ENCODE measurements around the gene NRXN3. TPM values are rescaled to one million over a fixed set of nuclear protein-coding genes. Genes with fewer than 3 reads are reported as not detected.

The NRXN3 gene
- total and polyA plus RNA-seq, 2 experiments from 2014 or later = 5.7 to 7.1 TPM

DNA sequence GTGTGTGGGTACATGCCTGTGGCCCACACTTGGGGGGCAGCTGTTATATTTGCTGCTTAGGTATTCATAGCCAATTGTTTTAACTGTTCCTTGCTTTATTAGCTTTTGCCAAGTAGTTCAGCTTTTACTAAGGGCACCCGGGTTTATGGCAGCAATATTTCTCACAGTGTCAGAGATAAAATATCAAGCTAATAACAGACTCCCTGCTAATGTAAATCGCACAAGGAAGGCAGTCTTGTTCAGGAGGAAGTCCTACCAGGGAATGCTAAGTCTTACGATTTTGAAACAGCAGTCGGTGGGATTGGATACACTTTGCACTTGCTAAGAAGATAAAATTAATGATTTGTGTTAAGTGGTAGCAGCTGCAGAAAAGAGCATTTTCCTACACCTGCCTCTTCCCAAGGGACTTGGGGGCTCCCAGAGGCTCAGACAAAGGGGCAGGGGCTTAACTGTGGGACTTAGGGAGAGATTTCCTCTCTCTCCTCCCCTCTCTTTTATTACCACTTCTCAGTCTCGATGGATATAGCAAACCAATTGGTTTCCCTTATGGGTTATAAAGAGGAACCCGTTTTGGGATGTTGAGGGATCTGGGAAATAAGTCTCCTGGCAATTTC, 175.1 kb downstream of the NRXN3 start:
- H2AFZ ChIP-seq = no peak overlapping the region
- H3K79me2 ChIP-seq = no peaks in the 10 kb centered on the region
- no peaks in the 10 kb centered on the region for H4K20me1 ChIP-seq (ENCODE audit: insufficient read depth, poor library complexity, severe bottlenecking)
- H3K36me3 ChIP-seq (replicated peaks; ENCODE audit: insufficient read depth, low read depth) = no peaks in the 10 kb centered on the region
- no peaks in the 10 kb centered on the region for H3K9me3 ChIP-seq (ENCODE audit: low read depth)
- TF ChIP-seq CTCF (IDR thresholded peaks at IDR 0.05; ENCODE audit: poor library complexity) = no peak
- TF ChIP-seq EZH2 (IDR thresholded peaks at IDR 0.05; ENCODE audit: borderline replicate concordance) = no peak
- TF ChIP-seq EZH2phosphoT487 (IDR thresholded peaks at IDR 0.05; ENCODE audit: low read depth, severe bottlenecking, unreplicated experiment) = no peak
- no peaks in the 10 kb centered on the region for H3K9me2 ChIP-seq (replicated peaks; ENCODE audit: insufficient read depth)
- H3K4me1 ChIP-seq (ENCODE audit: insufficient read depth) = no peaks in the 10 kb centered on the region
- H3K4me2 ChIP-seq = no peak overlapping the region
- DNase-seq (ENCODE audit: low spot score) = no peak
- no peak overlapping the region for H3K4me3 ChIP-seq
- WGBS (ENCODE audit: low lambda C conversion rate, missing lambda C conversion rate) = 79% methylated on average over 6 of the region's 6 CpGs
- no peak overlapping the region for H3K27ac ChIP-seq
- no peaks in the 10 kb centered on the region for H3K27me3 ChIP-seq

GRCh38 chr14:78346747-78347146, 176.6 kb downstream of the NRXN3 start:
- H3K9me2 ChIP-seq (replicated peaks; ENCODE audit: insufficient read depth) = no peaks in the 10 kb centered on the region
- no peaks in the 10 kb centered on the region for H3K36me3 ChIP-seq (replicated peaks; ENCODE audit: insufficient read depth, low read depth)
- no peak overlapping the region for H2AFZ ChIP-seq
- no peak overlapping the region for H3K27ac ChIP-seq
- H3K4me3 ChIP-seq = no peak overlapping the region
- TF ChIP-seq CTCF (IDR thresholded peaks at IDR 0.05; ENCODE audit: poor library complexity) (no peak), EZH2 (IDR thresholded peaks at IDR 0.05; ENCODE audit: borderline replicate concordance) (no peak), EZH2phosphoT487 (IDR thresholded peaks at IDR 0.05; ENCODE audit: low read depth, severe bottlenecking, unreplicated experiment) (no peak)
- WGBS (ENCODE audit: low lambda C conversion rate, missing lambda C conversion rate) = 83% methylated on average over 5 of the region's 5 CpGs
- no peaks in the 10 kb centered on the region for H3K27me3 ChIP-seq
- no peaks in the 10 kb centered on the region for H3K79me2 ChIP-seq
- no peaks in the 10 kb centered on the region for H4K20me1 ChIP-seq (ENCODE audit: insufficient read depth, poor library complexity, severe bottlenecking)
- no peaks in the 10 kb centered on the region for H3K9me3 ChIP-seq (ENCODE audit: low read depth)
- no peak for DNase-seq (ENCODE audit: low spot score)
- no peak overlapping the region for H3K4me2 ChIP-seq
- H3K4me1 ChIP-seq (ENCODE audit: insufficient read depth) = no peaks in the 10 kb centered on the region

GRCh38 chr14:78355109-78355508, 184.9 kb downstream of the NRXN3 start:
- Histone ChIP-seq H3K27ac (no peak overlapping the region), H3K79me2 (no peaks in the 10 kb centered on the region), H3K27me3 (no peaks in the 10 kb centered on the region), H3K4me2 (no peak overlapping the region), H3K9me2 (replicated peaks; ENCODE audit: insufficient read depth) (no peaks in the 10 kb centered on the region), H2AFZ (no peak overlapping the region), H3K9me3 (ENCODE audit: low read depth) (no peaks in the 10 kb centered on the region), H4K20me1 (ENCODE audit: insufficient read depth, poor library complexity, severe bottlenecking) (no peaks in the 10 kb centered on the region), H3K4me3 (no peak overlapping the region), H3K4me1 (ENCODE audit: insufficient read depth) (no peaks in the 10 kb centered on the region), H3K36me3 (replicated peaks; ENCODE audit: insufficient read depth, low read depth) (no peaks in the 10 kb centered on the region)
- DNase-seq (ENCODE audit: low spot score) = no peak
- TF ChIP-seq EZH2phosphoT487 (IDR thresholded peaks at IDR 0.05; ENCODE audit: low read depth, severe bottlenecking, unreplicated experiment) (no peak), CTCF (IDR thresholded peaks at IDR 0.05; ENCODE audit: poor library complexity) (no peak), EZH2 (IDR thresholded peaks at IDR 0.05; ENCODE audit: borderline replicate concordance) (no peak)
- 57% methylated on average over 3 of the region's 3 CpGs for WGBS (ENCODE audit: low lambda C conversion rate, missing lambda C conversion rate)
